ACC112 (cell line): ENCODE results near the gene LGALS3BP.
A peak's percentile ranks its signal among the peaks of the same experiment; 100 is the strongest.

Experiments used
- H2AFZ ChIP-seq: fragments of 200-600 bp; sonication (generic); one replicate; pipeline ENCODE4 v1.6.0; 2017; ENCODE audit warnings: antibody characterized with exemption, low read length; ENCODE audit not compliant: unreplicated experiment
- H3K27ac ChIP-seq: fragments of 200-600 bp; sonication (generic); 2 replicates; pipeline ENCODE4 v1.5.1; 2014; ENCODE audit warnings: low read depth, mild to moderate bottlenecking, antibody characterized with exemption, low read length, moderate library complexity
- H3K27me3 ChIP-seq: fragments of 200-600 bp; sonication (generic); 2 replicates; pipeline ENCODE4 v1.6.1; 2014; ENCODE audit warnings: mild to moderate bottlenecking, antibody characterized with exemption, low read length, moderate library complexity, mixed read lengths; ENCODE audit not compliant: insufficient read depth
- H3K36me3 ChIP-seq: fragments of 200-600 bp; sonication (generic); 2 replicates; pipeline ENCODE4 v1.6.1; 2016; ENCODE audit warnings: mild to moderate bottlenecking, antibody characterized with exemption, low read length, moderate library complexity, mixed read lengths; ENCODE audit not compliant: insufficient read depth
- H3K4me1 ChIP-seq: fragments of 200-600 bp; sonication (generic); one replicate; pipeline ENCODE4 v1.6.1; 2016; ENCODE audit warnings: low read length, mixed read lengths; ENCODE audit not compliant: insufficient read depth, unreplicated experiment, control insufficient read depth
- H3K4me3 ChIP-seq: fragments of 200-600 bp; sonication (generic); 2 replicates; pipeline ENCODE4 v1.5.1; 2014; ENCODE audit warnings: mild to moderate bottlenecking, low read depth, low read length
- H3K79me2 ChIP-seq: fragments of 200-600 bp; sonication (generic); one replicate; pipeline ENCODE4 v1.6.0; 2016; ENCODE audit warnings: low read length; ENCODE audit not compliant: control insufficient read depth, unreplicated experiment, insufficient read depth

Gene LGALS3BP

GRCh38 chr17:78958641-78959127 lies 21.0 kb downstream of the LGALS3BP start:
- Histone ChIP-seq H2AFZ (peak overlapping the region; percentile 88), H3K36me3 (no peaks in the 10 kb centered on the region), H3K79me2 (no peaks in the 10 kb centered on the region), H3K4me3 (no peak overlapping the region), H3K4me1 (peaks cover 22% of the 10 kb centered on the region), H3K27me3 (no peaks in the 10 kb centered on the region), H3K27ac (no peak overlapping the region)

- Histone ChIP-seq H3K27me3 (no peaks in the 10 kb centered on the region), H3K4me1 (peaks cover 16% of the 10 kb centered on the region), H3K27ac (no peak overlapping the region), H3K36me3 (no peaks in the 10 kb centered on the region), H3K4me3 (no peak overlapping the region), H3K79me2 (no peaks in the 10 kb centered on the region), H2AFZ (no peak overlapping the region)
Measured at GRCh38 chr17:78957128-78957527, 22.6 kb downstream of the LGALS3BP start.

- peaks cover 14% of the 10 kb centered on the region for H3K4me1 ChIP-seq
- H3K36me3 ChIP-seq = no peaks in the 10 kb centered on the region
- no peak overlapping the region for H3K4me3 ChIP-seq
- H3K27ac ChIP-seq = no peak overlapping the region
- no peak overlapping the region for H2AFZ ChIP-seq
- H3K27me3 ChIP-seq = no peaks in the 10 kb centered on the region
- H3K79me2 ChIP-seq = no peaks in the 10 kb centered on the region
Measured at GRCh38 chr17:78956254-78956653, 23.5 kb downstream of the LGALS3BP start.

GRCh38 chr17:78954684-78955083 lies 25.0 kb downstream of the LGALS3BP start:
- Histone ChIP-seq H3K4me1 (peaks cover 14% of the 10 kb centered on the region), H3K79me2 (no peaks in the 10 kb centered on the region), H2AFZ (no peak overlapping the region), H3K4me3 (no peak overlapping the region), H3K27me3 (no peaks in the 10 kb centered on the region), H3K36me3 (no peaks in the 10 kb centered on the region), H3K27ac (no peak overlapping the region)

GRCh38 chr17:78953356-78954350 lies 26.1 kb downstream of the LGALS3BP start:
- H3K79me2 ChIP-seq = no peaks in the 10 kb centered on the region
- H3K27me3 ChIP-seq = no peaks in the 10 kb centered on the region
- H3K27ac ChIP-seq = no peak overlapping the region
- no peaks in the 10 kb centered on the region for H3K36me3 ChIP-seq
- H2AFZ ChIP-seq = no peak overlapping the region
- no peak overlapping the region for H3K4me3 ChIP-seq
- peaks cover 14% of the 10 kb centered on the region for H3K4me1 ChIP-seq

GRCh38 chr17:78952706-78953105 lies 27.0 kb downstream of the LGALS3BP start:
- no peaks in the 10 kb centered on the region for H3K36me3 ChIP-seq
- H2AFZ ChIP-seq = no peak overlapping the region
- H3K27ac ChIP-seq = no peak overlapping the region
- H3K27me3 ChIP-seq = no peaks in the 10 kb centered on the region
- H3K79me2 ChIP-seq = no peaks in the 10 kb centered on the region
- no peak overlapping the region for H3K4me3 ChIP-seq
- peaks cover 9% of the 10 kb centered on the region for H3K4me1 ChIP-seq

GRCh38 chr17:78951967-78952551 lies 27.7 kb downstream of the LGALS3BP start:
- H3K36me3 ChIP-seq = no peaks in the 10 kb centered on the region
- no peaks in the 10 kb centered on the region for H3K79me2 ChIP-seq
- H3K27ac ChIP-seq = no peak overlapping the region
- peaks cover 6% of the 10 kb centered on the region for H3K4me1 ChIP-seq
- no peak overlapping the region for H2AFZ ChIP-seq
- H3K4me3 ChIP-seq = no peak overlapping the region
- H3K27me3 ChIP-seq = no peaks in the 10 kb centered on the region

- Histone ChIP-seq H2AFZ (no peak overlapping the region), H3K27me3 (no peaks in the 10 kb centered on the region), H3K4me3 (no peak overlapping the region)
Measured at GRCh38 chr17:78950870-78951269, 28.9 kb downstream of the LGALS3BP start.

GRCh38 chr17:78947235-78948149 lies 32.2 kb downstream of the LGALS3BP start:
- Histone ChIP-seq H3K4me1 (no peaks in the 10 kb centered on the region), H3K27me3 (no peaks in the 10 kb centered on the region), H3K4me3 (no peak overlapping the region), H3K79me2 (no peaks in the 10 kb centered on the region), H2AFZ (no peak overlapping the region), H3K27ac (no peak overlapping the region), H3K36me3 (no peaks in the 10 kb centered on the region)

More at GRCh38 chr17:78950870-78951269, 28.9 kb downstream of the LGALS3BP start:
- no peaks in the 10 kb centered on the region for H3K4me1 ChIP-seq
- no peaks in the 10 kb centered on the region for H3K79me2 ChIP-seq
- no peak overlapping the region for H3K27ac ChIP-seq
- H3K36me3 ChIP-seq = no peaks in the 10 kb centered on the region

GRCh38 chr17:78946631-78947030 lies 33.1 kb downstream of the LGALS3BP start:
- Histone ChIP-seq H3K79me2 (no peaks in the 10 kb centered on the region), H3K36me3 (no peaks in the 10 kb centered on the region), H2AFZ (no peak overlapping the region), H3K27ac (no peak overlapping the region), H3K27me3 (no peaks in the 10 kb centered on the region), H3K4me3 (no peak overlapping the region), H3K4me1 (no peaks in the 10 kb centered on the region)
